ENCODE measurements around the gene PHGDH.

DNA sequence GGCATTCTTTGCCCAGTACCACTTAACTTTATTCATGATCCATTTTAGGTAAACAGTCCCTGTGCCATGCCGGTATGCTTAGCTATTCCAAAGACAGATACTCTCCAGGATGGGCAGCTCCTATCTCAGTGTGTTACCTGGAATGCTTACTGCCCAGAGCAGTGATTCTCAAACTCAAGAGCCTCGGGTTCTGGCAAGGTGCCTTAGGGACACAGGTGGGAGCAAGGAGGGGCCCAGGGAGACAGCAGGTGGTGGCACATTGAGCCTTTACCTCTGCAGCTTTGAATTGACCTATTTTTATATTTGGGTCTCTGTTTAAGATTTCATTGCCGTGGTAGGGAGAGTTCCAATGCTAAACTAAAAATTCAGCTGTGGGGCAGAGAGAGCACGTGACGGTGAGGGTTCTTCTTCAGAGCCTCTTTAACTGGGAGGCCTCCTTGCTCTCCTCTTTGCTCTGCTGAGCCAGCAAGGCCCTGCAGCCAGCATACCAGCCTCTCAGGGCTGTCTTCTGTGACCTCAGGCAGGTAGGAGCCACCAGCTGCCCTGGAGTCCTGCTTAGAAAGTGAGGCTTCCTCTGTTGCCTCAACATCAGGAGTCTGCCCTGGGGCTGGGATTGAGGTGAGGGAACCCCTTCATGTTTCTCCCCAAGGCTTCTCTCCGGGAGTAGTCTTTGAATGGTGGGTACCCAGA is 20.2 kb downstream of the PHGDH start:
- TF ChIP-seq, protein P1, sequence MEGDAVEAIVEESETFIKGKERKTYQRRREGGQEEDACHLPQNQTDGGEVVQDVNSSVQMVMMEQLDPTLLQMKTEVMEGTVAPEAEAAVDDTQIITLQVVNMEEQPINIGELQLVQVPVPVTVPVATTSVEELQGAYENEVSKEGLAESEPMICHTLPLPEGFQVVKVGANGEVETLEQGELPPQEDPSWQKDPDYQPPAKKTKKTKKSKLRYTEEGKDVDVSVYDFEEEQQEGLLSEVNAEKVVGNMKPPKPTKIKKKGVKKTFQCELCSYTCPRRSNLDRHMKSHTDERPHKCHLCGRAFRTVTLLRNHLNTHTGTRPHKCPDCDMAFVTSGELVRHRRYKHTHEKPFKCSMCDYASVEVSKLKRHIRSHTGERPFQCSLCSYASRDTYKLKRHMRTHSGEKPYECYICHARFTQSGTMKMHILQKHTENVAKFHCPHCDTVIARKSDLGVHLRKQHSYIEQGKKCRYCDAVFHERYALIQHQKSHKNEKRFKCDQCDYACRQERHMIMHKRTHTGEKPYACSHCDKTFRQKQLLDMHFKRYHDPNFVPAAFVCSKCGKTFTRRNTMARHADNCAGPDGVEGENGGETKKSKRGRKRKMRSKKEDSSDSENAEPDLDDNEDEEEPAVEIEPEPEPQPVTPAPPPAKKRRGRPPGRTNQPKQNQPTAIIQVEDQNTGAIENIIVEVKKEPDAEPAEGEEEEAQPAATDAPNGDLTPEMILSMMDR (IDR thresholded peaks at IDR 0.05): no peak
- no peak for TF ChIP-seq POLR2AphosphoS5 (IDR thresholded peaks at IDR 0.05; ENCODE audit: low read depth, low read length)
- TF ChIP-seq, protein P2, sequence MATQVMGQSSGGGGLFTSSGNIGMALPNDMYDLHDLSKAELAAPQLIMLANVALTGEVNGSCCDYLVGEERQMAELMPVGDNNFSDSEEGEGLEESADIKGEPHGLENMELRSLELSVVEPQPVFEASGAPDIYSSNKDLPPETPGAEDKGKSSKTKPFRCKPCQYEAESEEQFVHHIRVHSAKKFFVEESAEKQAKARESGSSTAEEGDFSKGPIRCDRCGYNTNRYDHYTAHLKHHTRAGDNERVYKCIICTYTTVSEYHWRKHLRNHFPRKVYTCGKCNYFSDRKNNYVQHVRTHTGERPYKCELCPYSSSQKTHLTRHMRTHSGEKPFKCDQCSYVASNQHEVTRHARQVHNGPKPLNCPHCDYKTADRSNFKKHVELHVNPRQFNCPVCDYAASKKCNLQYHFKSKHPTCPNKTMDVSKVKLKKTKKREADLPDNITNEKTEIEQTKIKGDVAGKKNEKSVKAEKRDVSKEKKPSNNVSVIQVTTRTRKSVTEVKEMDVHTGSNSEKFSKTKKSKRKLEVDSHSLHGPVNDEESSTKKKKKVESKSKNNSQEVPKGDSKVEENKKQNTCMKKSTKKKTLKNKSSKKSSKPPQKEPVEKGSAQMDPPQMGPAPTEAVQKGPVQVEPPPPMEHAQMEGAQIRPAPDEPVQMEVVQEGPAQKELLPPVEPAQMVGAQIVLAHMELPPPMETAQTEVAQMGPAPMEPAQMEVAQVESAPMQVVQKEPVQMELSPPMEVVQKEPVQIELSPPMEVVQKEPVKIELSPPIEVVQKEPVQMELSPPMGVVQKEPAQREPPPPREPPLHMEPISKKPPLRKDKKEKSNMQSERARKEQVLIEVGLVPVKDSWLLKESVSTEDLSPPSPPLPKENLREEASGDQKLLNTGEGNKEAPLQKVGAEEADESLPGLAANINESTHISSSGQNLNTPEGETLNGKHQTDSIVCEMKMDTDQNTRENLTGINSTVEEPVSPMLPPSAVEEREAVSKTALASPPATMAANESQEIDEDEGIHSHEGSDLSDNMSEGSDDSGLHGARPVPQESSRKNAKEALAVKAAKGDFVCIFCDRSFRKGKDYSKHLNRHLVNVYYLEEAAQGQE (IDR thresholded peaks at IDR 0.05; ENCODE audit: insufficient read depth in 1 of 2, low read depth in 2 of 2, low read length in 1 of 2): no peak
- TF ChIP-seq TCF7L2 (IDR thresholded peaks at IDR 0.05; ENCODE audit: low read depth, low read length): no peak
- no peak for TF ChIP-seq SIN3A (IDR thresholded peaks at IDR 0.05; ENCODE audit: borderline replicate concordance, insufficient read depth, low read depth, low read length)
